AG04449 (cell line): ENCODE data around the gene MIB2.
A peak's percentile ranks its signal among the peaks of the same experiment; 100 is the strongest.

ENCODE experiments used
- CTCF ChIA-PET: fragments of 350-600 bp; formaldehyde crosslinking; extraction: SDS; loops from one replicate; lab custom pipeline; 2021; ENCODE audit warnings: antibody characterized with exemption; lab: Yijun Ruan, JAX
- POLR2A ChIA-PET: fragments of 400-600, 350-600 bp; formaldehyde crosslinking; extraction: SDS; loops from one replicate; lab custom pipeline; 2020; ENCODE audit warnings: antibody characterized with exemption, inconsistent platforms; lab: Yijun Ruan, JAX
- DNase-seq: peaks from one replicate; pipeline ENCODE4 v3.0.0-alpha.2; 2010; ENCODE audit warnings: low read depth, low spot score
- H3K4me3 ChIP-seq: 2 replicates; pipeline ENCODE4 v1.5.1; 2011; ENCODE audit warnings: low read depth, mild to moderate bottlenecking, control low read depth, low read length
- TF ChIP-seq, protein P1 (sequence below): IDR thresholded peaks from one replicate; pipeline ENCODE4 v1.5.1; 2011; ENCODE audit warnings: mild to moderate bottlenecking, moderate library complexity, low read length, control low read depth, inconsistent platforms; ENCODE audit not compliant: insufficient read depth; ENCODE audit errors: missing control alignments

Gene MIB2

GRCh38 chr1:1615256-1616044 is at the start of gene MIB2:
MIB2 (plus strand) TSS chr1:1615500; CDS start chr1:1623453, 7,953 bp downstream.
- TF ChIP-seq, protein P1, sequence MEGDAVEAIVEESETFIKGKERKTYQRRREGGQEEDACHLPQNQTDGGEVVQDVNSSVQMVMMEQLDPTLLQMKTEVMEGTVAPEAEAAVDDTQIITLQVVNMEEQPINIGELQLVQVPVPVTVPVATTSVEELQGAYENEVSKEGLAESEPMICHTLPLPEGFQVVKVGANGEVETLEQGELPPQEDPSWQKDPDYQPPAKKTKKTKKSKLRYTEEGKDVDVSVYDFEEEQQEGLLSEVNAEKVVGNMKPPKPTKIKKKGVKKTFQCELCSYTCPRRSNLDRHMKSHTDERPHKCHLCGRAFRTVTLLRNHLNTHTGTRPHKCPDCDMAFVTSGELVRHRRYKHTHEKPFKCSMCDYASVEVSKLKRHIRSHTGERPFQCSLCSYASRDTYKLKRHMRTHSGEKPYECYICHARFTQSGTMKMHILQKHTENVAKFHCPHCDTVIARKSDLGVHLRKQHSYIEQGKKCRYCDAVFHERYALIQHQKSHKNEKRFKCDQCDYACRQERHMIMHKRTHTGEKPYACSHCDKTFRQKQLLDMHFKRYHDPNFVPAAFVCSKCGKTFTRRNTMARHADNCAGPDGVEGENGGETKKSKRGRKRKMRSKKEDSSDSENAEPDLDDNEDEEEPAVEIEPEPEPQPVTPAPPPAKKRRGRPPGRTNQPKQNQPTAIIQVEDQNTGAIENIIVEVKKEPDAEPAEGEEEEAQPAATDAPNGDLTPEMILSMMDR, result no peak
- POLR2A ChIA-PET, result interaction anchor here (0.6 to 1.6 kb wide), 10 partner anchors 9 to 104 kb away, joined by 3 to 5 read pairs (median 3); no protein-coding TSS in a partner anchor
- peak; percentile 57 for DNase-seq
- CTCF ChIA-PET, result no interaction called here
- peak within 1 kb of the TSS; percentile 99 for H3K4me3 ChIP-seq

GRCh38 chr1:1567152-1567875 is 48.0 kb upstream of the MIB2 start:
- H3K4me3 ChIP-seq, result no peak overlapping the region
- TF ChIP-seq, protein P1, result no peak
- POLR2A ChIA-PET, result no interaction called here
- DNase-seq, result no peak
- CTCF ChIA-PET, result no interaction called here

- H3K4me3 ChIP-seq, result no peak overlapping the region
- no peak for DNase-seq
- POLR2A ChIA-PET, result no interaction called here
- TF ChIP-seq, protein P1, result no peak
- CTCF ChIA-PET, result no interaction called here
Measured at GRCh38 chr1:1567891-1568291, 47.4 kb upstream of the MIB2 start.

DNA sequence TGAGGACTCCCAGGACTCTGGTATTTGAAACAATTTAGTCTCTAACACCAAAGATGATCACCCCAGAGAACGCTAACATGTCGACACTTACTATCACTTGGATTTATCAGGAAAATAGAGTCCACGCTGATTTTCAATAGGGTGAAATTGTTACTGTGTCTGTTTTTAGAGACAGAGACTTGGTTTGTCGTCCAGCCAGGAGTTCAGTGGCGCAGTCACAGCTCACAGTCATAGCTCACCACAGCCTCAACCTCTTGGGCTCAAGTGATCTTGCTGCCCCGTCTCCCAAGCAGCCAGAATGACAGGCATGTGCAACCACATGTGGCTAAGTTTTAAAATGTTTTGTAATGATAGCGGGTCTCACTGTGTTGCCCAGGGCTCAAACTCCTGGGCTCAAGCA is 46.0 kb upstream of the MIB2 start:
- DNase-seq, result no peak
- TF ChIP-seq, protein P1, result no peak
- H3K4me3 ChIP-seq, result no peak overlapping the region
- ChIA-PET POLR2A (no interaction called here), CTCF (no interaction called here)

DNA sequence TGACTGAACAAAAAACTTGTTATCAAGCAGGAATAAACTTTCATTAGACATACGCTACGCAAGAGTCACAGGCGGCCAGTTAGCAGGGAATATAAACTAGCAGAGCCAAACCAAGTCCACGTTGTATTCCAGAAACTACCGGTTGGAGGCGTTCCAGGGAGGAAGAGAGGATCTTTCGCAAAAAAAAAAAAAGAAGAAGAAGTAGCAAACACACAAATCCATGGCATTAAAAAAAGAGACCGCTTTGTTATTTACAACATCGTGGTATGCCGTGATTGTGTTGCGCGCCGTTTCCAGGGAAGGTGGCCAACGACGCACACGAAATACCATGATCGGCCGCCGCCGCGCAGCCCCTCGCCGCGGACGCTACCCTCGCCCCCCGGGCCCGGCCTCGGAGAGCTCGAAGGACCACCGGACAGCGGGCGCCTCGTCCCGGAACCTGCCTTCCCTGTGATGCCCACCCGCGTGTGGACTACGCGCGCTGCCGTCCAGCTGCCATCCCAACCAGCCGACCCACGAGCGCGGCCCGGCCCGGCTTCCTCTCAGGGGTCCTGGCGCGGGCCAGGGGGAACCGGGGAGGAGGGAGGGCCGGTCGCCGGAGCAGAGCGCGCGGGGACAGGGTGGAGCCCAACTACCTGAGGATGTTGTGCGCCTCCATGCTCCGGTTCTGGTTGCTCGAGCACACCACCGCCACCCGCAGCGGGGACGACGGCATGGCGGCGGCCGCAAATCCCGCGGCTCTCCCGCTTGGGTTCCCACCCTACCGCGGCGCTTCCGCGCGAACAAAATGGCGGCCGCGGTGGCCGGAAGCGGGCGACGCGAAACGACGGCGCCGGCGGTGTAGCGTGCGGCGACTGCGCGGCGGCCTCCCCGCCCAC is 41.2 kb upstream of the MIB2 start:
- TF ChIP-seq, protein P1, result no peak
- POLR2A ChIA-PET, result no interaction called here
- DNase-seq, result no peak
- peak overlapping the region; percentile 98 for H3K4me3 ChIP-seq
- CTCF ChIA-PET, result interaction anchor here (1.0 kb wide), 1 partner anchor 10 kb away, joined by 4 read pairs; no protein-coding TSS in a partner anchor
